Thyroid gland (tissue), 4 donors: ENCODE results near the gene NANOG. TPM values are rescaled to one million over a fixed set of nuclear protein-coding genes. Genes with fewer than 3 reads are reported as not detected.
"Not testable (repeated sequence)": the region's sequence is repeated elsewhere in the genome, so short reads cannot be mapped to it uniquely, and the experiment has no call there.

Experiments used
- DNase-seq, 2 donors: peaks; one replicate each; pipeline ENCODE4 v3.0.0-alpha.2; 2019
- H3K27ac ChIP-seq, 3 donors: fragments of 200-600 bp; sonication (generic); 1 replicate in 2 of 3; 2 replicates in 1 of 3; pipeline ENCODE4 v1.5.1; 2016 to 2019; ENCODE audit warnings: mild to moderate bottlenecking in 1 of 3, moderate library complexity in 1 of 3
- H3K27me3 ChIP-seq: fragments of 200-600 bp; sonication (generic); one replicate; pipeline ENCODE4 v1.5.1; 2019
- H3K36me3 ChIP-seq, 2 donors: fragments of 200-600 bp; sonication (generic); one replicate each; pipeline ENCODE4 v1.5.1; 2016 to 2019
- H3K4me1 ChIP-seq, 2 donors: fragments of 200-600 bp; sonication (generic); one replicate each; pipeline ENCODE4 v1.5.1; 2017 to 2019
- H3K4me3 ChIP-seq, 3 donors: fragments of 200-600 bp; sonication (generic); replicated peaks in 1 of 3; 1 replicate in 2 of 3; 2 replicates in 1 of 3; pipeline ENCODE4 v1.5.1; 2016; ENCODE audit warnings: mild to moderate bottlenecking in 1 of 3
- H3K9me3 ChIP-seq: fragments of 200-600 bp; sonication (generic); one replicate; pipeline ENCODE4 v1.5.1; 2017
- POLR2A ChIP-seq, 2 donors: fragments of 450-650 bp; IDR thresholded peaks; one replicate each; pipeline ENCODE4 v1.6.1; 2017; ENCODE audit warnings: antibody characterized with exemption in 2 of 2, mild to moderate bottlenecking in 2 of 2, moderate library complexity in 1 of 2
- WGBS, 2 donors: methylation state at CpG; one replicate each; pipeline ENCODE4 v1.1.5; 2017; 5-methylcytosine and 5-hydroxymethylcytosine counted together
- intact Hi-C: fragments of 100-400 bp; cut with DNase I; formaldehyde crosslinking; loops from one replicate; pipeline ENCODE4 v1.15.1; 2023
- total RNA-seq, 4 donors: library from RNA; depleted of rRNA; stranded (reverse); fragments of >200 nt; gene quantifications; one replicate each; pipeline ENCODE4 v1.2.3, GENCODE V29; 2016
- TF ChIP-seq, protein P1 (sequence below), 6 experiments: fragments of 200-600 bp in 3 of 6; fragments of 450-650 bp in 3 of 6; sonication (generic) in 3 of 6; IDR thresholded peaks; one replicate each; pipeline ENCODE4 v1.5.1; 2016 to 2019; ENCODE audit warnings: antibody characterized with exemption in 6 of 6, mild to moderate bottlenecking in 2 of 6, inconsistent platforms in 1 of 6, moderate library complexity in 1 of 6

NANOG gene
- total RNA-seq, 4 donors from 2014 or later = under 0.01 to 1.6 (median 0.42) TPM

DNA sequence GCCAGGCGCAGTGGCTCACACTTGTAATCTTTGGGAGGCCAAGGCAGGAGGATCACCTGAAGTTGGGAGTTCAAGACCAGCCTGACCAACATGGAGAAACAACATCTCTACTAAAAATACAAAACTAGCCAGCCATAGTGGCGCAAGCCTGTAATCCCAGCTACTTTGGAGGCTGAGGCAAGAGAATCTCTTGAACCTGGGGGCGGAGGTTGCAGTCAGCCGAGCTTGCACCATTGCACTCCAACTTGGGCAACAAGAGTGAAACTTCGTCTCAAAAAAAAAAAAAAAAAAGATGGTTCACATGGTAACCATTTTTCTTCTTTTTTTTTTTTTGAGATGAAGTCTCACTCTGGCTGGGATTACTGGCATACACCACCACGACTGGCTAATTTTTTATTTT is 48.2 kb downstream of the NANOG start:
- no peaks in the 10 kb centered on the region for H3K9me3 ChIP-seq
- DNase-seq = no peak
- no peaks in the 10 kb centered on the region for H3K4me1 ChIP-seq
- no peak overlapping the region for H3K27ac ChIP-seq
- WGBS, 2 donors = 87 to 88% methylated on average over 6 of the region's 6 CpGs
- no peaks in the 10 kb centered on the region for H3K36me3 ChIP-seq
- H3K27me3 ChIP-seq = no peaks in the 10 kb centered on the region
- H3K4me3 ChIP-seq = no peak overlapping the region
- intact Hi-C loops = no loop called here
- TF ChIP-seq POLR2A (IDR thresholded peaks at IDR 0.05) = no peak
- TF ChIP-seq, protein P1, sequence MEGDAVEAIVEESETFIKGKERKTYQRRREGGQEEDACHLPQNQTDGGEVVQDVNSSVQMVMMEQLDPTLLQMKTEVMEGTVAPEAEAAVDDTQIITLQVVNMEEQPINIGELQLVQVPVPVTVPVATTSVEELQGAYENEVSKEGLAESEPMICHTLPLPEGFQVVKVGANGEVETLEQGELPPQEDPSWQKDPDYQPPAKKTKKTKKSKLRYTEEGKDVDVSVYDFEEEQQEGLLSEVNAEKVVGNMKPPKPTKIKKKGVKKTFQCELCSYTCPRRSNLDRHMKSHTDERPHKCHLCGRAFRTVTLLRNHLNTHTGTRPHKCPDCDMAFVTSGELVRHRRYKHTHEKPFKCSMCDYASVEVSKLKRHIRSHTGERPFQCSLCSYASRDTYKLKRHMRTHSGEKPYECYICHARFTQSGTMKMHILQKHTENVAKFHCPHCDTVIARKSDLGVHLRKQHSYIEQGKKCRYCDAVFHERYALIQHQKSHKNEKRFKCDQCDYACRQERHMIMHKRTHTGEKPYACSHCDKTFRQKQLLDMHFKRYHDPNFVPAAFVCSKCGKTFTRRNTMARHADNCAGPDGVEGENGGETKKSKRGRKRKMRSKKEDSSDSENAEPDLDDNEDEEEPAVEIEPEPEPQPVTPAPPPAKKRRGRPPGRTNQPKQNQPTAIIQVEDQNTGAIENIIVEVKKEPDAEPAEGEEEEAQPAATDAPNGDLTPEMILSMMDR (IDR thresholded peaks at IDR 0.05) = no peak

DNA sequence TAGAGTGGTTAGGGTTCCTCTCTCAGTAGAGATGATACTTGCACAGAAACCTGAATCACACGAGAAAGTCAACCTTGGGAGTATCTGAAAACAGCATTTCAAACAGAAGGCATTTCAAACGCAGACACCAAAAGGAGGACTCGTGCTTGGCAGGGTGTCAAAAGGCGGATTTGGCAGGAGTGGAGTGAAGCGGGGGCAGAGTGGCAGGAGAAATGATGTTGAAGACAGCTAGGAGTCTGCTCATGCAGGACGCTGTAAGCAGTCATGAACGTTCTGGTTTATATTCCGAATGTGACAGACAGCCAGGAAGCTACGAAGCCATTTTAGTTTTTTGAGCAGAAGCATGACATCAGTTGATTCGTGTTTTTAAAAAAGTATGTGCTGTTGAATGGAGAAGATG is 50.0 kb downstream of the NANOG start:
- intact Hi-C loops, H3K27ac ChIP-seq, H3K4me3 ChIP-seq, H3K27me3 ChIP-seq, H3K4me1 ChIP-seq, H3K9me3 ChIP-seq, H3K36me3 ChIP-seq: not testable (repeated sequence)
- DNase-seq = peak; percentile 43 to 64
- WGBS, 2 donors = 27 to 40% methylated on average over 1 to 10 of the region's 10 CpGs

DNA sequence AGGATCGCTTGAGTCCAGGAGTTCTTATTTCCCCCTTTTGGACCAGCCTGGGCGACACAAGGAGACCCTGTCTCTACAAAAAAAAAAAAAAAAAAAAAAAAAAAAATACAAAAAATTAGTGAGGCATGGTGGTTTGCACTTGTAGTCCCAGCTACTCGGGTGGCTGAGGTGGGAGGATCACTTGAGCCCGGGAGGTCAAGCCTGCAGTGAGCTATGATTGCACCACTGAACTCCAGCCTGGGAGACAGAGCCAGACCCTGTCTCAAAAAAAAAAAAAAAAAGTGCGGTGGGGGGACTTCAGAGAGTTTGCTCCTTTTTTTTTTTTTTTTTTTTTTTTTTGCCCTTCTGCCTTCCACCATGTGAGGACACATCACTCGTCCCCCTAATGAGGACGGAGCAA is 50.6 kb downstream of the NANOG start:
- H3K36me3 ChIP-seq, H3K4me3 ChIP-seq, H3K9me3 ChIP-seq, H3K27me3 ChIP-seq, intact Hi-C loops, H3K27ac ChIP-seq, DNase-seq, H3K4me1 ChIP-seq: not testable (repeated sequence)
- WGBS, 2 donors = 75 to 81% methylated on average over 7 of the region's 7 CpGs

DNA sequence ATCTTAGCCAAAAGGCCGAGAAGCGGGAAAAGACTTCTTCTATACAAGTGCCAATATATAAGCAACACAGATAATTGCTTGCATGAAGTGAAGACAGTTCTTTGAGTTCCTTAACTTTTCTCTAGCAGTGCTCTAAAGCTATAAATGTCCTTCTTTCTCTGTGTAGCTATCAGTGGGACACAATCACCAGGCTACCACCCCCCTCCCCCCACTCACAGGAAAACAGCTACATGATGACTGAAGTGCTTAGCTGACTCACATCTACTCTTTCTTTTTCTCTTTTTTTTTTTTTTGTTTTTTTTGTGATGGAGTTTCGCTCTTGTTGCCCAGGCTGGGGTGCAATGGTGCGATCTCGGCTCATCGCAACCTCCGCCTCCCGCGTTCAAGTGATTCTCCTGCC is 53.2 kb downstream of the NANOG start:
- H3K27ac ChIP-seq, H3K4me3 ChIP-seq, H3K27me3 ChIP-seq, H3K9me3 ChIP-seq, H3K36me3 ChIP-seq, H3K4me1 ChIP-seq, intact Hi-C loops, DNase-seq: not testable (repeated sequence)
- 92 to 94% methylated on average over 9 of the region's 9 CpGs for WGBS, 2 donors

DNA sequence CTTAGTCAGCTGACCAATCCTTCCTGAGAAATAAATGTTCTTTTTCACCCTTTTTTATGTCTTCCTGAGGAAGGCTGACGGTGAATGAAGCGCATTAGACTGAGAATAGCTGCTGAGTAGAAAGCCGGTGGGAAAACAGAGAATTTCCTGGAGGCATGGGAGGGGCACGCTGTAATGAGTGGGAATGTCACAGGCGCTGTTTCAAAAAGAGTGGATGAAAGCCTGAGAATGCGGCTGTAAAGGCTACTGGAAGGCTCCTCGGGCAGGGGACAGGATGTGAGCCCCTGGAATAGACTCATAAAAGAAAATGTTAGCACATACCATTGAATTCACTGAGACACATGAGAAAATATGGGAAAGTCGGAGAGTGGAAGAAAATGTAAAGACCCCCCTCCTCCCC is 53.9 kb downstream of the NANOG start:
- H3K4me1 ChIP-seq, DNase-seq, H3K4me3 ChIP-seq, intact Hi-C loops, H3K9me3 ChIP-seq, H3K36me3 ChIP-seq, H3K27ac ChIP-seq, H3K27me3 ChIP-seq: not testable (repeated sequence)
- WGBS, 2 donors = 47 to 64% methylated on average over 5 to 6 of the region's 8 CpGs

DNA sequence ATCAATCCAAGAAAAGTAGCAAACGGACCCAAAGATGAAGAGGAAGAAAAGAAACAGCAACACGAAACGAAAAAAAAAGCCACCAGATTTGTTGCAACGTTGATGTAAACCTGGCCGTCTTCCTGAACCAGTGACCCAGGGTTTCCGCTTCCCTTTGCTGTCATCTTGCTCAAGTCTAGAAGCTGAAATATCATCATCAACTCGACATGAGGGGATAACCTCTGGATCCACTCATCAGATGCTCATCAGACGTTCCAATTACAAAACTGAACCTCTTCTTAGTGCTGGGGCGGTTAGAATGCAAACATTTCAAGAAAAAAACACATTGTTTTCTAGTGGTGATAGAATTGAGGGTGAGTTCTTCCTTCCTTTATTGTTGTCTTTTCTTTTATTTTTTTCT is 54.4 kb downstream of the NANOG start:
- H3K27me3 ChIP-seq, H3K9me3 ChIP-seq, H3K4me1 ChIP-seq, H3K36me3 ChIP-seq, DNase-seq, H3K4me3 ChIP-seq, H3K27ac ChIP-seq, intact Hi-C loops: not testable (repeated sequence)
- WGBS, 2 donors = 28 to 48% methylated on average over 3 of the region's 9 CpGs

DNA sequence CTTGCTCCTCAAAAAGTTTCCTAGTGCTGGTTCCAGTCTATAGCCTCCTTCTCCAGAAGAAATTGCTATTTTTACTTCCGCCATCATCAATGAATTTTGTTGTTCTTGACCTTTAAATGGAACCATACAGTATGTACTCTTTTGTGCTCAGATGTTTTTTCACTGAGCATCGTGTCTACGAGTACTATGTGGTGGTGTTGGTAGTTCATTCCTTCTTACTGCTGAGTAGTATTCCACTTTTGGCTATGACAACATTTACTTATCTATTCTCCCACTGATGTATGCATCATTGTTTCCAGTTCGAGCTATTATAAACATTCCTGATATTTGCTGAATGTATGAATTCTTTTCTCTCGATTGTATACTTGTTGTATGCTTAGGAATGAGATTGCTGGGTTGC is 54.9 kb downstream of the NANOG start:
- no peak for DNase-seq
- 78 to 86% methylated on average over 5 of the region's 5 CpGs for WGBS, 2 donors
- intact Hi-C loops = no loop called here
- H3K4me1 ChIP-seq = no peaks in the 10 kb centered on the region
- H3K27me3 ChIP-seq = no peaks in the 10 kb centered on the region
- H3K9me3 ChIP-seq = no peaks in the 10 kb centered on the region
- no peak for TF ChIP-seq POLR2A (IDR thresholded peaks at IDR 0.05)
- TF ChIP-seq, protein P1 (IDR thresholded peaks at IDR 0.05) = no peak
- H3K4me3 ChIP-seq = no peak overlapping the region
- no peak overlapping the region for H3K27ac ChIP-seq
- no peaks in the 10 kb centered on the region for H3K36me3 ChIP-seq

DNA sequence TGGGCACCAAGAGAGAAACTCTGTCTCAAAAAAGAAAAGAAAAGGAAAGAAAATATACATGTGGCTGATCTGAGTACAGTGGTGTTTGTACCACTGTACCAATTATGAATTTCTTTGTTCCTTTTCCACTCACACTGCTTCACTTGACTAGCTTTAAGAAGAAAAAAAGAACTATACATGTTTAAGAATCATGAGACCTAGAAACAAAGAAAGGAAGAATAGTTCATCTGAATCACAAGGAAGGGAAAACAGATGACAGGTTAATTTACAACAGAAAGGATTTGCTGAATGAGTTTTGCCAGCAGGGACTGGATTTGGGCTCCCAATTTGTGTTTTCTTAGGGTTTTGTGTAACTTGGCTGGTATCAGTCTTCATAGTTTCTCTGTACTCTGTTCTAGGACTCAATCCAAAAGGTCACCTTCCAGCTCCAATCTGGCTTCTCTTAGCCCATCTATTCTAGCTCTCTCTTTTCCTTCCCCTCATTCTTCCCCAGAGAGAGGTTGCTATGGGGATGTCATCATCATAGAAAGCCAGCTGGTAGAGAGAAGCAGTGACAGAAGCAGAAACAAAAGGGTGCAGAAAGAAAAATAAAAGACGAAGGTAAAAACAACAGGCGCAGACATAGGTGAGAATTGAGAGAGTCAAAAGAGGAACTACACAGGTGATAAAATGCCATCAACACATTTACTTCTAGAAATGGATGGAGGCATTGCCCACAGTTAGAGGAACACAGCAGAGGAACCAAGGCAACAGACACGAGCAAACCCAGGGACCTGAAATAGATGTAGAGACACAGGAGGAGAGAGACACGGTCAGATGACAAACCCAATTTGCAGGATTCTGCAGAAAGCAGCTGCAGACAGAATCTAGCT is 58.3 kb downstream of the NANOG start:
- WGBS, 2 donors = 19 to 25% methylated on average over 4 of the region's 4 CpGs
- H3K36me3 ChIP-seq, H3K4me3 ChIP-seq, H3K9me3 ChIP-seq, H3K27ac ChIP-seq, H3K4me1 ChIP-seq, DNase-seq, intact Hi-C loops, H3K27me3 ChIP-seq: not testable (repeated sequence)

DNA sequence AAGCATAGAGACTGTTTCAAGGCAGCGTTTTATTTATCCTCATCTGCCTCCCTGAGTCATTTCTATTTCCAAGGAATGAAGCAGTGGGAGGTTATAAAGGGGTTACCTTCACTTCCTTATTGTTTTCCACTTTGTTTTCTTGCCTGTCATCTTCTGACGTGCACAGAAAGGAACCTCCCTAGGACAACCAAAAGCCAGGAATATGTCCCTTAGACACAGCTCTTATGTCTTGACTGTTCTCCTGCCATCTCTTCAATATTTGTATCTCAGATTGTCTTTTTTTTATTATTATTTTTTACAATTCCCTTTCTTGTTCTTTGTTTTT is 58.9 kb downstream of the NANOG start:
- H3K27ac ChIP-seq, H3K36me3 ChIP-seq, intact Hi-C loops, H3K9me3 ChIP-seq, H3K4me3 ChIP-seq, H3K27me3 ChIP-seq, DNase-seq, H3K4me1 ChIP-seq: not testable (repeated sequence)
- WGBS, 2 donors = 46 to 51% methylated on average over 2 of the region's 2 CpGs
